Endothelial cell of umbilical vein (primary cell): ENCODE measurements around the gene HNRNPH3.

Experiments used
- EZH2 ChIP-seq: IDR thresholded peaks from 2 replicates; pipeline ENCODE4 v1.6.1; 2012; ENCODE audit warnings: borderline replicate concordance, low read depth, mild to moderate bottlenecking, moderate library complexity, low read length, inconsistent platforms; ENCODE audit not compliant: severe bottlenecking
- TF ChIP-seq, protein P1 (sequence below), 2 donors: IDR thresholded peaks; 1 replicate in 1 of 2; 2 replicates in 1 of 2; pipeline ENCODE4 v1.5.1; 2011; ENCODE audit warnings: low read length in 2 of 2, mild to moderate bottlenecking in 2 of 2, moderate library complexity in 2 of 2, control low read depth in 1 of 2, inconsistent platforms in 1 of 2, low read depth in 1 of 2; ENCODE audit not compliant: insufficient read depth in 1 of 2; ENCODE audit errors: extremely low read depth in 1 of 2

DNA sequence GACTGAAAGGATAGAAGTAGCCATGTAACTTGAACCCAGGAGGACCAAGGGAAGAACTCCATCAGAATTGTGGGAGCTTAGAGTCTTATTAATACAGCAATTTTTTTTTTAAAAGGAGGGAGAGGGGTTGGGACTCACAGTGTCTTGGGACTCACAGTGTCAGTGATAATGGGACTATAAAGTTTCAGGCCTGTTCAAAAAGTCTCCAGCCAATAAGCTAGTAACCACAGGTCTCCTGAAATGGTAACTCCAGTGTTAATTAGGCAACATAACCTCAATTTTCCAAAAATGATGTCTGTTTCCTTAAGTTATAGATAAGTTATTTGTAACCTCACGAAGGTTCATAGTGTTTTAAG is 2.4 kb upstream of the HNRNPH3 start:
- TF ChIP-seq EZH2 = no peak
- TF ChIP-seq, protein P1, sequence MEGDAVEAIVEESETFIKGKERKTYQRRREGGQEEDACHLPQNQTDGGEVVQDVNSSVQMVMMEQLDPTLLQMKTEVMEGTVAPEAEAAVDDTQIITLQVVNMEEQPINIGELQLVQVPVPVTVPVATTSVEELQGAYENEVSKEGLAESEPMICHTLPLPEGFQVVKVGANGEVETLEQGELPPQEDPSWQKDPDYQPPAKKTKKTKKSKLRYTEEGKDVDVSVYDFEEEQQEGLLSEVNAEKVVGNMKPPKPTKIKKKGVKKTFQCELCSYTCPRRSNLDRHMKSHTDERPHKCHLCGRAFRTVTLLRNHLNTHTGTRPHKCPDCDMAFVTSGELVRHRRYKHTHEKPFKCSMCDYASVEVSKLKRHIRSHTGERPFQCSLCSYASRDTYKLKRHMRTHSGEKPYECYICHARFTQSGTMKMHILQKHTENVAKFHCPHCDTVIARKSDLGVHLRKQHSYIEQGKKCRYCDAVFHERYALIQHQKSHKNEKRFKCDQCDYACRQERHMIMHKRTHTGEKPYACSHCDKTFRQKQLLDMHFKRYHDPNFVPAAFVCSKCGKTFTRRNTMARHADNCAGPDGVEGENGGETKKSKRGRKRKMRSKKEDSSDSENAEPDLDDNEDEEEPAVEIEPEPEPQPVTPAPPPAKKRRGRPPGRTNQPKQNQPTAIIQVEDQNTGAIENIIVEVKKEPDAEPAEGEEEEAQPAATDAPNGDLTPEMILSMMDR (IDR thresholded peaks at IDR 0.05; ENCODE audit: extremely low read depth in 1 of 2, insufficient read depth in 1 of 2, low read depth in 1 of 2, low read length in 2 of 2) = no peak
